GM18951 (cell line): ENCODE measurements around the gene UBE2QL1.

ENCODE experiments used
- POLR2A ChIP-seq: IDR thresholded peaks from 4 replicates; pipeline ENCODE4 v1.6.1; 2011; ENCODE audit warnings: mild to moderate bottlenecking; ENCODE audit not compliant: insufficient read length, insufficient read depth; ENCODE audit errors: extremely low read depth
- in situ Hi-C: fragments of 300-500 bp; cut with MboI; formaldehyde crosslinking; loops from one replicate; pipeline ENCODE4 v1.12.0; 2022; ENCODE audit warnings: low sequenced_read_pairs, mixed read lengths, inconsistent platforms; ENCODE audit not compliant: unreplicated experiment

UBE2QL1 gene

GRCh38 chr5:6495433-6496206, 47.0 kb downstream of the UBE2QL1 start:
- no peak for TF ChIP-seq POLR2A
- in situ Hi-C loops, result no loop called here

GRCh38 chr5:6496207-6496584, 47.5 kb downstream of the UBE2QL1 start:
- TF ChIP-seq POLR2A, result no peak
- in situ Hi-C loops, result no loop called here

GRCh38 chr5:6496636-6497035, 48.0 kb downstream of the UBE2QL1 start:
- no peak for TF ChIP-seq POLR2A
- in situ Hi-C loops, result no loop called here

- in situ Hi-C loops, result no loop called here
- TF ChIP-seq POLR2A, result no peak
Observed at GRCh38 chr5:6497262-6497661, 48.6 kb downstream of the UBE2QL1 start.

GRCh38 chr5:6498968-6499367, 50.3 kb downstream of the UBE2QL1 start:
- no peak for TF ChIP-seq POLR2A
- in situ Hi-C loops, result no loop called here

GRCh38 chr5:6501701-6502100, 53.0 kb downstream of the UBE2QL1 start:
- in situ Hi-C loops, result loop anchor here (10.0 kb wide), 1 partner anchor 233 kb away; no protein-coding TSS in a partner anchor
- no peak for TF ChIP-seq POLR2A

GRCh38 chr5:6502421-6502820, 53.8 kb downstream of the UBE2QL1 start:
- TF ChIP-seq POLR2A, result no peak
- in situ Hi-C loops, result loop anchor here (10.0 kb wide), 1 partner anchor 232 kb away; no protein-coding TSS in a partner anchor

GRCh38 chr5:6503342-6503741, 54.7 kb downstream of the UBE2QL1 start:
- no peak for TF ChIP-seq POLR2A
- in situ Hi-C loops, result loop anchor here (10.0 kb wide), 1 partner anchor 231 kb away; no protein-coding TSS in a partner anchor

- in situ Hi-C loops, result loop anchor here (10.0 kb wide), 1 partner anchor 230 kb away; no protein-coding TSS in a partner anchor
- no peak for TF ChIP-seq POLR2A
Observed at GRCh38 chr5:6504677-6505415, 56.2 kb downstream of the UBE2QL1 start.

GRCh38 chr5:6505416-6505755, 56.7 kb downstream of the UBE2QL1 start:
- TF ChIP-seq POLR2A, result no peak
- in situ Hi-C loops, result loop anchor here (10.0 kb wide), 1 partner anchor 229 kb away; no protein-coding TSS in a partner anchor

GRCh38 chr5:6505783-6506557, 57.3 kb downstream of the UBE2QL1 start:
- TF ChIP-seq POLR2A, result no peak
- in situ Hi-C loops, result loop anchor here (10.0 kb wide), 1 partner anchor 229 kb away; no protein-coding TSS in a partner anchor

- TF ChIP-seq POLR2A, result no peak
- in situ Hi-C loops, result loop anchor here (10.0 kb wide), 1 partner anchor 228 kb away; no protein-coding TSS in a partner anchor
Observed at GRCh38 chr5:6506611-6507010, 58.0 kb downstream of the UBE2QL1 start.

GRCh38 chr5:6508931-6509330, 60.3 kb downstream of the UBE2QL1 start:
- no peak for TF ChIP-seq POLR2A
- in situ Hi-C loops, result loop anchor here (10.0 kb wide), 1 partner anchor 226 kb away; no protein-coding TSS in a partner anchor

- TF ChIP-seq POLR2A, result no peak
- in situ Hi-C loops, result no loop called here
Observed at GRCh38 chr5:6510132-6510531, 61.5 kb downstream of the UBE2QL1 start.
